ENCODE data around the gene TCF3. TPM values are rescaled to one million over a fixed set of nuclear protein-coding genes. Genes with fewer than 3 reads are reported as not detected.
"Not testable (repeated sequence)": the region's sequence is repeated elsewhere in the genome, so short reads cannot be mapped to it uniquely, and the experiment has no call there.

TCF3 gene
- total RNA-seq, 2 donors from 2014 or later = 65.2 to 104 TPM

DNA sequence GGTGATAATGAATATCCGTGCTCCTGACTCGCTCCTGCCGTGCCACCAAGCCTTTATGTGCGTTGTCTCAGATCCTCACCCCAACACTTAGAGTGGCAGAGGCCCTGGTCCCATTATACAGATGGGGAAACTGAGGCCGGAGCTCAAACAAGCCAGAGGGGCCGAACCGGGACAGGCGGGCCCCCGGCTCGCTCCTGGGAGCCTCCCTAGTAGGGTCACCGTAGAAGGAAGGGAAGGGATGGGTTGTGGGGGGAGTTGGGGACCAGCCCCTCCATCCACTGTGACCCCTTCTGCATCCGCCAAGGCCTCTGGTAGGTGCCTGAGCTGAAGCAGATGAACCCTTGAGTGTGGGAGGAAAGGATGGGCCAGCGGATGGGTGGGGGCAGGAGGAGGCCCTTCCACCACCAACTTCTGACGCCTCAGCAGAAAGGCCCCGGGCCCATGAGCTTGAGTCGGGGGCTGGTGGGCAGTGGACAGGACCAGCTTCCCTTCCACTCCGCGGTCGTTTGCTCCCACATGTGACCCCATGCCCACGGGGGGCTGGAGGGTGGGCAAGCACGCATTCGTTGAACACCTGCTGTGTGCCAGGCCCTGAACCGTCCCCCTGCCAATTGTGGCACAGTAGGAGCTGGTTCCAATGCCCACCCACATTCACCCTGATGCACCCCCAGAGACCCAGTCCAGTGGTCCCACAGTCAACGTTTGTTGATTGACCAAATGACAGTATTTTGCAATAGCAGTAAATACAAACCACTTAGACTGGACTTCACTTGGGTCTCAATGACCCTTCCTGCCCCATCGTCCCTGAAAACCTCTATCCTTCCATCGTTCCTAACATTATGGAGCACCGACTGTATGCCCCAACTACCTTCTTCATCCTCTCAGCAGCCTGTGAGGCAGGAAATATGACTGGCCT, 24.2 kb upstream of the TCF3 start:
- no peak overlapping the region for H3K27ac Mint-ChIP-seq
- no peak for DNase-seq (ENCODE audit: low spot score in 2 of 2)
- H3K36me3 Mint-ChIP-seq = no peaks in the 10 kb centered on the region
- no peaks in the 10 kb centered on the region for H3K9me3 Mint-ChIP-seq
- ATAC-seq = no peak

DNA sequence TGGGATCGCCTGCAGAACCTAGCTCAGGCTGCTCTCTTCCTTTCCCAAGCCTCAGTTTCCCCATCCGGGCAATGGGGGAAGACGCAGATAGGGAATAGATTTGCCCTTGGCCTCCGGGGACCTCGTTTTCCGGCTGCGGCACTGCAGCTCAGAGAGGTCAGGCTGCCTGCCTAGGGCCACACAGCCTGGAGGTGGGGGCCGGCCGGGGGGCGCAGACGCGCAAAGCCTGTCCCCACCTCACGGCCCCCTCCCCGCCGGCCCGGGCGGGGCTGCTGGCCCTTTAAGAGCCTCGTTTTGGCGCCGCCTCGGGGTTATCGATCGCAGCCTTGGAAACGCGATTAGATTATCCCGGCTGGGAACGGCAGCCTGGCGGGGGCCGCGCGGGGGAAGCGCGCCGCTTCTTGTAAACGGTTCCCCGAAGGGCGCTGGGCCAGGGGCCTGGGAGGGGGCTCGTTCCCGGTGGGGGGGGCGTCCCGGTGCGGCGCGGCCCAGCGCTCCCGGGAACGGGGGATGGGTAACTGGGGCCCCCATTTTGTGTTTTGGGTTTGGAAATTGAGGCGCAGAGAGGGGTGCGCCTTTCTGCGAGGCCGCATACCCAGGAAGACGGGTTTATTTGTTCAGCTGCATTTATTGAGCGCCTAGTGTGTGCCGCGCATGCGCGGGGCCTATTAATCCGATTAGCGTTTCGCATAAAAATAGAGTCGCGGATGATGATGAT, 23.4 kb upstream of the TCF3 start:
- no peaks in the 10 kb centered on the region for H3K36me3 Mint-ChIP-seq
- H3K9me3 Mint-ChIP-seq = no peaks in the 10 kb centered on the region
- H3K27ac Mint-ChIP-seq = no peak overlapping the region
- DNase-seq (ENCODE audit: low spot score in 2 of 2) (no peak), ATAC-seq (no peak)

DNA sequence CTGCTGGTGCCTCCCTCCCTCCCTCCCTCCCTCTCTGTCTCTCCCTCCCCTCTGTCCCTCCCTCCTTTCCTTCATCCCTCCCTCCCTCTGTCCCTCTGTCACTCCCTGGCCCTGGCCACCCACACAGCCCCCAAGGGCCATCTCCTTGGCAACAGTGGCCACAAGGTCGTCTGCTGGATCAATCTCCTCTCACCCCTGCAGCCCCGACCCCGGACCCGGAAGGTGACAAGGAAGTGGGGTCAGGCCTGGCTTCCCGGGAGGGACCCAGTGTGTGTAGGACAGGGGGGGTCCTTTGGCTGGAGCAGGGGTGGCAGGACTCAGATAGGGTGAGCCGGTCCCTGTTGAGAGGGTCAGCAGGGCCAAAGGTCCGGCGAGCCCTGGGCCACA, 21.9 kb upstream of the TCF3 start:
- DNase-seq (ENCODE audit: low spot score in 2 of 2) = no peak
- Mint-ChIP-seq H3K27ac (no peak overlapping the region), H3K36me3 (no peaks in the 10 kb centered on the region)

DNA sequence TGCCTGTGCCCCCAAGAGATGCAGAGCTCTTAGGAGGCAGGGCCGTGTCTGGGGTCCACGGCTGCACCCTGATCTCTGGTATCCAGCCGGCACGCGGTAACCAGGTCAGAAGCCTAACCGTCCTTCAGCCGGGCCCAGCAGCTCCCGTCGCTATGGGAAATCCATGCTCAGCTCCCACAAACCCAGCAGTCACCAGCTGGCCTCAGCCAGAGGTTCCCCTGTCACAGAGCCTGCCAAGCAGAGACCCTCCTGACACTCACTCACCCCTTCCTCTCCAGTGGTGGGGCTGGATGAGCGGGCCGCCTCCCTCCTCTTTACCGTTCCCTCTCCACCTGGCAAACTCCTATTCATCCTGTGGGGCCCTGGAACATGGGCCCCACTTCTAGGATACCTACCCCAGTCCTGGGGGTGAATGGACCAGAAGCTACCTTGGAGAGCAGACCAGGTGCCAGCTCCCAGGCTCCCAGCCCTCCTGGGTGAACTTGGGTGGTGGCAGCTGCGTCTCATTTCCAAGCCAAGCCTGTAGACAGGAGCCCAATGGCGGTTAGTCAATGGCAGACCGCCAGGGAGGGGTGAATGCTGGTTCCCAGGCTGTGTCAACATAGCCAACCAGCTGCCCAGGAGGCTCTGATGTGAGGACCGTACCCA, 21.4 kb upstream of the TCF3 start:
- H3K9me3 Mint-ChIP-seq = no peaks in the 10 kb centered on the region
- no peaks in the 10 kb centered on the region for H3K36me3 Mint-ChIP-seq
- ATAC-seq (no peak), DNase-seq (ENCODE audit: low spot score in 2 of 2) (no peak)
- no peak overlapping the region for H3K27ac Mint-ChIP-seq

More for the DNA sequence above, 21.9 kb upstream of the TCF3 start:
- ATAC-seq = no peak
- no peaks in the 10 kb centered on the region for H3K9me3 Mint-ChIP-seq

DNA sequence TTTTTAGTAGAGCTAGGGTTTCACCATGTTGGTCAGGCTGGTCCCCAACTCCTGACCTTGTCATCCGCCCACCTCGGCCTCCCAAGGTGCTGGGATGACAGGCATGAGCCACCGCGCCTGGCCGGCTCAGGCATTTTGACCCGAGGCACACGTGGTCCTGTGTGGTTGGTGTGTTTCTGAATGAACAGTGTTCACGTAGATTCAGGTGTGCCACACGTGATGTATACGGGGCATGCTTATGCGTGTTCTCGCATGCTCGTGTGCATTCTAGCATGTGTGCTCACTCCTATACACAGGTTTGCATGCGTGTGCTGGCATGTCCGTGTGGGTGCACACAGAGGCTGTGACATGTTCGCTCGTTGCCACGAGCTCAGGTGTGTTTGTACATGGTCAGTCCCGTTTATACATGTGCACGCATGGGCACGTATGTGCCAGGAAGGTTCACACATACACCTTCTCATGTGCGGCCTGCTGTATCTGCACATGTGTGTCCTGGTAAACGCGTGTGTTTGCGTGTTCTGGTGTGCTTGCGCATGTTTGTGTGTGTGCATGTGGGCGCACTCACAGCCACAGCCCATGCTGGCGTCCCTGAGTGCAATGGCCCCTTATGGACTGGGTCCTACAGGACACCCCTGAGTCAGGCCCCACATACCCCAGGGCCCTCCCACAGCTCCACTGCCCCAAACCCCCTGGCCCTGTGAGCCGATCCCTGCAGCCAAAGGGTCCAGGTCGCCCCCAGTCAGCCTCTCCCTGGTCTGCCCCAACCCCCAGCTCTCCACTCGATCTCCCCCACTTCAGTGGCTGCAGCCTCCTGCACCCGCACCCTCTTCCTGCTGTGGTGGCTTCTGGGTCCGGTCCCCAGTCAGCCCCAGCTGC, 20.6 kb upstream of the TCF3 start:
- DNase-seq (ENCODE audit: low spot score in 2 of 2) (no peak), ATAC-seq (no peak)
- Mint-ChIP-seq H3K36me3 (no peaks in the 10 kb centered on the region), H3K9me3 (no peaks in the 10 kb centered on the region), H3K27ac (no peak overlapping the region)

DNA sequence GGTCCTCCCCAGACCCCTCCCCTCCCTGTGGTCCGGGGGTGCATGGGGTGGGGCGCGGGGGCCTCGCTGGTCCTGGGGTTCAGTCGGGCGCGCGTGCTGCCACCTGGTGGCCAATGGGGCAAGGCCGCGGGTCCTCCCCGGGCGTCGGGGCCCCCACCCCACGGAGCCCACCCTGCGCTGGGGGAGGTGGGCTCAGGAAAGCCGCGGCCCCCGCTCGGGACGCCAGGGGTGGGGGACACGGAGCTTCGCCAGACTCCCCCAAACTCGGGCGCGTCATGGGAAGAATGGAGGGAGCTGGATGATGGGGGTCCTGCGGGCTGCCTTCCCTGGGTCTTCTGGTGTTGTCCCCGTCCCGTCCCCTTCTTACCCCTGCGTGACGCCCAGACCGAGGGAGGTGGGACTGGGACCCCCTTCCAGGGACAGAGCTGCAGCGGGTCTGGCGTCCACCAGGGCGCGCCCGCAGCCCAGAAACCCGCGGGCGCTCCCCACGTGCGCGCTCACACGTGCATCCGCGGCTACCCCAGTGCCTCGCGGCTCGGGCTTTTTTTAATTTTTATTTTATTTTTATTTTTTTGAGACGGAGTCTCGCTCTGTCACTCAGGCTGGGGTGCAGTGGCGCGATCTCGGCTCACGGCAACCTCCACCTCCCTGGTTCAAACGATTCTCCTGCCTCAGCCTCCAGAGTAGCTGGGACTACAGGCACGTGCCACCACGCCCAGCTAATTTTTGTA, 19.8 kb upstream of the TCF3 start:
- DNase-seq (ENCODE audit: low spot score in 2 of 2) (peak in 1 of 2 donors; percentile 76), ATAC-seq (peak; percentile 70 to 77)
- Mint-ChIP-seq H3K9me3 (no peaks in the 10 kb centered on the region), H3K36me3 (no peaks in the 10 kb centered on the region), H3K27ac (no peak overlapping the region)

DNA sequence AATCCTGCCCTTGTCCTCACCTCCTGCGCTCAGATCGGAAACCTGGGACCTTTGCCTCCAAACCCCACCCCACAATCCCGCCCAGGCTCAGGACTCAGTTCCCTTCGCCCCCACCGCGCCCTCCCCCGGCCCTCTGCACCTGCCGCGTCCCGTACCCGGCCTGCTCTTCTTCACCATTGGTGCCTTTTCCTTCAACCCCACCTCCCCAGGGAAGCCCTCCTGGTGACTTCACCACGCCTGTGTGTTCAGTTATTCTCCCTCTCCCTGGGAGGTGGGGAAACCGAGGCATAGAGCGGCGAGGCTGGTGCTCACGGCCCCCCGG, 19.3 kb upstream of the TCF3 start:
- Mint-ChIP-seq H3K27ac (no peak overlapping the region), H3K36me3 (no peaks in the 10 kb centered on the region), H3K9me3 (no peaks in the 10 kb centered on the region)
- ATAC-seq = peak in 1 of 2 donors; percentile 64
- no peak for DNase-seq (ENCODE audit: low spot score in 2 of 2)

DNA sequence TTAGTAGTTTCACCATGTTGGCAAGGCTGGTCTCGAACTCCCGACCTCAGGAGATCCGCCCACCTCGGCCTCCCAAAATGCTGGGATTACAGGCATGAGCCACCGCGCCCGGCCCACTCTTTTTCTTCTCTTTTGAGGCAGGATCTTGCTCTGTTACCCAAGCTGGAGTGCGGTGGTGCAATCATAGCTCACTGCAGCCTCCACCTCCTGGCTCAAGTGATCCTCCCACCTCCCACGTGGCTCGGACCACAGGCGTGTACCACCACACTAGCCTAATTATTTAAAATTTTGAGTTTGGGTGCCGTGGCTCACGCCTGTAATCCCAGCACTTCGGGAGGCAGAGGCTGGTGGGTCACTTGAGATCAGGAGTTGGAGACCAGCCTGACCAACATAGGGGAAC, 18.3 kb upstream of the TCF3 start:
- not testable (repeated sequence) for DNase-seq (ENCODE audit: low spot score in 2 of 2); H3K36me3 Mint-ChIP-seq; H3K27ac Mint-ChIP-seq; H3K9me3 Mint-ChIP-seq; ATAC-seq

DNA sequence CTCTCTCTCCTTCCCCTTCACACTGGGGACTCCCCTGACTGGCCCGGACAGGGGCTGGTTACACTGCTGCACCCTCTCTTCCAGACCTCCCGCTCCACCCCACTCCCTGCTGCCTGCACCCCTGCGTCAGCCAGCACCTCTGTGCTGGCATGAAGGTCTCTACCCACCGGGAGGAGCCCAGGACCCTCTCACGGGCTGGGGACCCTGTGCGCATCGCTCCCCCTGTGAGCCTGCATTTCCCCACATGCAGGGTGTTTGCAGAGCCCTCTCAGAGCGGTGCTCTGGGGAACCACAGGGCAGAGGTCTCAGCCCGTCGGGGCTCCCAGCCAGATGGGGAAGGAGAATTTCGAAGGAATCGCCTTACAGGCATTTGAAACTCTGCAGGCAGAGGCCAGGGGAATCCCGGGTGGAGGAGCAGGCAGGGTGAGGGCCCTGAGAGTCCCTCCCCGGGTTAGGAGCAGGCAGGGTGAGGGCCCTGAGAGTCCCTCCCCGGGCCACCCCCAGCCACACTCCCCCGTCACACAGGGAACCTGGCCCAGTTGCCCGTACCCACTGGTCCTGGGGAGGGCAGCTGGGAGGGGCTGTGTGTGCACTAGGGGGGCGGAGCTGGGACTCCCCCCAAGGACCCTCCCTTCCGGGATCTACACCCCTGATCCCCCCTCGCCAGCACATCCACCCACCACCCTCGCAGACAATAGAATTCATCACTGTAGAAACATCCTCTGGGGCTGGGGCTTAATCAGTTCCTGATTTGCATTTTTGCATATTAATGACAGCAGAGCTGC, 16.3 kb upstream of the TCF3 start:
- Mint-ChIP-seq H3K27ac (no peak overlapping the region), H3K9me3 (no peaks in the 10 kb centered on the region), H3K36me3 (no peaks in the 10 kb centered on the region)
- peak; percentile 32 to 45 for ATAC-seq
- DNase-seq (ENCODE audit: low spot score in 2 of 2) = no peak

DNA sequence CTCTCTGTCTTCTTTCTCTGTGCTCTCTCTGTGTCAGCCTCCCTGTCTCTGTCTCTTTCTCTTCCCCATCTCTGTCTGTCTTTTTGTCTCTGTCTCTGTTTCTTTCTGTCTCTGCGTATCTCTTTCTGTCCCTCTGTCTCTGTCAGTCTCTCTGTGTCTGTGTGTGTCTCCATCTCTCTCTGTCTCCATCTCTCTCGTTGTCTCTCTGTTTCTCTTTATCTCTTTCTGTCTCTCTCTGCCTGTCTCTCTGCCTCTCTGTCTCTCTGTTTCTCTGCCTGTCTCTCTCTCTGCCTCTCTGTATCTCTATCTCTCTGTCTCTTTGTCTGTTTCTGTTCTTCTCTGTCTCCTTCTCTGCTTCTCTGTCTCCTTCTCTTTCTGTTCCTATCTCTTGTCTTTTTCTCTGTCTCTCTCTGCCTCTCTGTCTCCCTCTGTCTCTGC, 15.7 kb upstream of the TCF3 start:
- H3K36me3 Mint-ChIP-seq = no peaks in the 10 kb centered on the region
- ATAC-seq (no peak), DNase-seq (ENCODE audit: low spot score in 2 of 2) (no peak)
- H3K9me3 Mint-ChIP-seq = no peaks in the 10 kb centered on the region
- H3K27ac Mint-ChIP-seq = no peak overlapping the region

DNA sequence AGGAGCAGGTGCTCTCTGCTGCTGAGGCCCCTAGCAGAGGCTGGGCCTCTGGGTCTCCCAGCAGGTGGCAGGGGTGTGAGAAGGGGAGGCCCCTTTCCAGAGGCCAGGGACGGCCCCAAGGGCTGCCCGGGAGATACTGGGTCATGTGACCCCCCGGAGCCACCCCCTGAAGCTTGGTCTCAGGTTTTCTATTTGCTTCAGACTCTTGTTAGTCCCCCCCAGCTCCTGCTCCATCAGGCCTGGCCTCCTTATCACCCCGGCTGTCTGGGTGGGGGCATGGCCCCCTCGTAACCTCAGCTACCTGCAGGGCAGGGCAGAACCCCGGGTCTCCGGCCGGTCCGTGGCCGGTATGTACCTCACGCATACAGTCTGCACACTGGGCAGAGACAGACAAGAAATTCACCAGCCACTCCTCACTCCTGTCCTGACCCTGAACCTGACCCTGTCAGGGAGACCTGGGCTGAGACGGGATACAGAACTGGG, 13.2 kb upstream of the TCF3 start:
- DNase-seq (ENCODE audit: low spot score in 2 of 2) = no peak
- H3K27ac Mint-ChIP-seq = no peak overlapping the region
- ATAC-seq = no peak

DNA sequence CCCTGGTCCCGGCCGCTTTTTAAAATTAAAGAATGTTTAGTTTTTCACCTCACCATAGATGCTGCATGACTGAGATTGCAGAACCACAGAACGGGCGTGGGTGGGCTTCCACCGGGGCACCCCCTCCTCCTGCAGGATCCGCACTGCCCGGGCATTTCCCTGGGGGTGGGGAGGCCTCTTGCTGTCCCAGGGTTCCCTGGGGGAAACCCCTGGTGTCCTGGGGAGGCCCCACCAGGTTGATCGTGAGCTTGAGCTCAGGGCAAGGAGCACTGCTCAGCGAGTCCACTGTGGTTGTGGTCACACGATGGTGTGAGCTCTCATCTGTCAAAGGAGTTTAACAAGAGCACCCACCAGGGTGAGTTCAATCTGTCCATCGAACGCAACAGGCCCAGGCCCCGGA, 11.4 kb upstream of the TCF3 start:
- H3K27ac Mint-ChIP-seq = no peak overlapping the region
- peak in 1 of 2 donors; percentile 85 for ATAC-seq
- peak in 1 of 2 donors; percentile 69 for DNase-seq (ENCODE audit: low spot score in 2 of 2)
- no peaks in the 10 kb centered on the region for H3K9me3 Mint-ChIP-seq
- H3K36me3 Mint-ChIP-seq = no peaks in the 10 kb centered on the region

More for the DNA sequence above, 13.2 kb upstream of the TCF3 start:
- H3K9me3 Mint-ChIP-seq = no peaks in the 10 kb centered on the region
- H3K36me3 Mint-ChIP-seq = no peaks in the 10 kb centered on the region

DNA sequence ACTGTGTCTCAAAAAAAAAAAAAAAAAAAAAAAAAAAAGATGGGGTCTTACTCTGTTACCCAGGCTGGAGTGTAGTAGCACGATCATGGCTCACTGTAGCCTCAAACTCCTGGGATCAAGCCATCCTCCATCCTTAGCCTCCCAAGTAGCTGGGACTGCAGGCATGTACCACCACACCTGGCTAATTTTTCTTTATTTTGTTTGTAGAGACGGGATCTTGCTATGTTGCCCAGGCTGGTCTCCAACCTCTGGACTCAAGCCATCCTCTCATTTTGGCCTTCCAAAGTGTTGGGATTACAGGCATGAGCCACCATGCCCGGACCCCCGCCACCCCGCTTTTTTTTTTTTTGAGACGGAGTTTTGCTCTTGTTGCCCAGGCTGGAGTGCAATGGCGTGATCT, 10.8 kb upstream of the TCF3 start:
- H3K36me3 Mint-ChIP-seq = not testable (repeated sequence)

DNA sequence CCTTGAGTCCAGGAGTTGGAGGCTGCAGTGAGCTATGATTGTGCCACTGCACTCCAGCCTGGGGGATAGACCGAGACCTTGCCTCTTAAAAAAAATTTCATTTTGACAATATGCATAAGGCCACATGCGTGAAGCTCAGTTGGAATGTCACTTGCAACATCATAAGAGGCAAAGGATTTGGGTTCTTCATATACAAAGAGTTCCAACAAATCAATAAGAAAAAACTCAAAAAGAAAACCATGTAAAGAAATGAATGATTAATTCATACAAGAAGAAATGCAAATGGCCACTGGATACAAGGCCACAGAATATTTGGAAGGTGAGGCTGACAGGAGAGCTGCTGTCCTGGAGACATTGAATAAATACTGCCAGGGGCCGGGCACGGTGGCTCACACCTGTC, 9.6 kb upstream of the TCF3 start:
- no peaks in the 10 kb centered on the region for H3K9me3 Mint-ChIP-seq
- peak overlapping the region in 1 of 2 donors; percentile 2 for H3K27ac Mint-ChIP-seq
- ATAC-seq (no peak), DNase-seq (ENCODE audit: low spot score in 2 of 2) (no peak)
- no peaks in the 10 kb centered on the region for H3K36me3 Mint-ChIP-seq

More for the DNA sequence above, 10.8 kb upstream of the TCF3 start:
- H3K27ac Mint-ChIP-seq; DNase-seq (ENCODE audit: low spot score in 2 of 2); H3K9me3 Mint-ChIP-seq; ATAC-seq: not testable (repeated sequence)

DNA sequence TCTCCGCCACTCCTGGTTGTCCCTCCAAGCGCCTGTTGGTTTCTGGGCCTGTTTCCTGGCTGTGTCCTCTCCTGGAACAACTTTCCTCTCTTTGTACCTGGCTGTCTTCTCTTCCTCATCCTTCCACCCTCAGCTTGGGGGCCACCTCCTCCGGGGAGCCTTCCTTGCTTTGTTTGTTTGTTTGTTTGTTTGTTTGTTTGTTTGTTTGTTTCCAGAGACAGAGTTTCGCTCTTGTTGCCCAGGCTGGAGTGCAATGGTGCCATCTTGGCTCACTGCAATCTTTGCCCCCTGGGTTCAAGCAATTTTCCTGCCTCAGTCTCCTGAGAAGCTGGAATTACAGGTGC, 6.6 kb upstream of the TCF3 start:
- H3K36me3 Mint-ChIP-seq = no peaks in the 10 kb centered on the region
- ATAC-seq (no peak), DNase-seq (ENCODE audit: low spot score in 2 of 2) (no peak)
- no peaks in the 10 kb centered on the region for H3K9me3 Mint-ChIP-seq
- no peak overlapping the region for H3K27ac Mint-ChIP-seq
